ENCODE results near the gene MAPK12. TPM values are rescaled to one million over a fixed set of nuclear protein-coding genes. Genes with fewer than 3 reads are reported as not detected.

The MAPK12 gene
- total and polyA plus RNA-seq, 2 donors (not counting 3 experiments of a cell fraction or from before 2014, with no cell fraction given): 72.3 to 86.8 TPM

GRCh38 chr22:50213263-50213662 is 48.2 kb downstream of the MAPK12 start:
- no peak overlapping the region for H3K4me2 ChIP-seq (ENCODE audit: insufficient read depth, low read length)
- DNase-seq (ENCODE audit: low read depth, low spot score) (no peak), FAIRE-seq (no peak)
- H3K4me3 ChIP-seq (replicated peaks in 1 of 3; ENCODE audit: insufficient read depth in 1 of 3, low read depth in 1 of 3, low read length in 3 of 3): no peak overlapping the region
- intact Hi-C loops (cut with micrococcal nuclease) (no loop called here), dilution Hi-C loops (cut with MboI; ENCODE audit: extremely low pct_ligation_motif_present, low sequenced_read_pairs) (no loop called here)
- no peaks in the 10 kb centered on the region for H3K9me1 ChIP-seq (replicated peaks; ENCODE audit: control insufficient read depth, extremely low read depth, insufficient read depth, low read length)
- no TSS peak for BruUV-seq (replicated peaks)
- H3K4me1 ChIP-seq (ENCODE audit: control insufficient read depth, extremely low read depth, insufficient read depth, low read length): no peaks in the 10 kb centered on the region
- peaks cover 18 to 42% of the 10 kb centered on the region in 2 experiments for H3K36me3 ChIP-seq (ENCODE audit: control insufficient read depth in 2 of 2, extremely low read depth in 1 of 2, insufficient read depth in 2 of 2, low read length in 2 of 2)
- peaks cover 21% of the 10 kb centered on the region for H3K79me2 ChIP-seq (ENCODE audit: control insufficient read depth, insufficient read depth, low read length)
- no peaks in the 10 kb centered on the region for H3K27me3 ChIP-seq (ENCODE audit: control insufficient read depth in 2 of 2, insufficient read depth in 2 of 2, low read length in 2 of 2)
- ChIA-PET CTCF (no interaction called here), POLR2A (no interaction called here)
- no peak overlapping the region for H3K9ac ChIP-seq (replicated peaks; ENCODE audit: extremely low read depth, insufficient read depth, low read length)
- no peak overlapping the region for H2AFZ ChIP-seq (ENCODE audit: low read depth, low read length)
- H3K27ac ChIP-seq (ENCODE audit: insufficient read depth, low read depth, low read length): no peak overlapping the region
- TF ChIP-seq JUN (IDR thresholded peaks at IDR 0.05; ENCODE audit: borderline replicate concordance, insufficient read depth, insufficient read length, low read depth) (no peak), FOS (IDR thresholded peaks at IDR 0.05; ENCODE audit: borderline replicate concordance, insufficient read depth, low read length) (no peak)
- H3K9me3 ChIP-seq (replicated peaks; ENCODE audit: control insufficient read depth, insufficient read depth, low read length): no peaks in the 10 kb centered on the region
- no peaks in the 10 kb centered on the region for H4K20me1 ChIP-seq (replicated peaks; ENCODE audit: control insufficient read depth, extremely low read depth, insufficient read depth, low read length)

GRCh38 chr22:50211147-50211546 is 50.3 kb downstream of the MAPK12 start:
- no peak for FAIRE-seq
- Histone ChIP-seq H3K4me1 (ENCODE audit: control insufficient read depth, extremely low read depth, insufficient read depth, low read length) (peaks cover 13% of the 10 kb centered on the region), H3K4me3 (replicated peaks in 1 of 3; ENCODE audit: insufficient read depth in 1 of 3, low read depth in 1 of 3, low read length in 3 of 3) (no peak overlapping the region), H3K9ac (replicated peaks; ENCODE audit: extremely low read depth, insufficient read depth, low read length) (no peak overlapping the region), H3K79me2 (ENCODE audit: control insufficient read depth, insufficient read depth, low read length) (peaks cover 21% of the 10 kb centered on the region), H3K9me1 (replicated peaks; ENCODE audit: control insufficient read depth, extremely low read depth, insufficient read depth, low read length) (no peaks in the 10 kb centered on the region), H2AFZ (ENCODE audit: low read depth, low read length) (no peak overlapping the region), H3K9me3 (replicated peaks; ENCODE audit: control insufficient read depth, insufficient read depth, low read length) (no peaks in the 10 kb centered on the region), H3K4me2 (ENCODE audit: insufficient read depth, low read length) (no peak overlapping the region), H4K20me1 (replicated peaks; ENCODE audit: control insufficient read depth, extremely low read depth, insufficient read depth, low read length) (no peaks in the 10 kb centered on the region), H3K27me3 (ENCODE audit: control insufficient read depth in 2 of 2, insufficient read depth in 2 of 2, low read length in 2 of 2) (no peaks in the 10 kb centered on the region), H3K36me3 (ENCODE audit: control insufficient read depth in 2 of 2, extremely low read depth in 1 of 2, insufficient read depth in 2 of 2, low read length in 2 of 2) (peaks cover 6 to 24% of the 10 kb centered on the region in 2 experiments), H3K27ac (ENCODE audit: insufficient read depth, low read depth, low read length) (no peak overlapping the region)
- ChIA-PET CTCF (interaction anchor here (1.5 kb wide), 1 partner anchor 280 kb away, joined by 6 read pairs; no protein-coding TSS in a partner anchor), POLR2A (no interaction called here)
- TF ChIP-seq EZH2 (IDR thresholded peaks at IDR 0.05; ENCODE audit: borderline replicate concordance, low read depth, low read length, severe bottlenecking) (no peak), MAX (IDR thresholded peaks at IDR 0.05; ENCODE audit: insufficient read depth, insufficient read length) (no peak), POLR2A (IDR thresholded peaks at IDR 0.05; ENCODE audit: low read depth, low read length) (no peak), POLR2AphosphoS5 (IDR thresholded peaks at IDR 0.05; ENCODE audit: insufficient read depth, low read depth, low read length) (no peak), MYC (IDR thresholded peaks at IDR 0.05; ENCODE audit: low read depth, low read length) (no peak), CTCF (IDR thresholded peaks at IDR 0.05; ENCODE audit: extremely low read depth in 1 of 2, insufficient read depth in 1 of 2, low read depth in 1 of 2, low read length in 2 of 2) (no peak), JUN (IDR thresholded peaks at IDR 0.05; ENCODE audit: borderline replicate concordance, insufficient read depth, insufficient read length, low read depth) (no peak), GATA2 (IDR thresholded peaks at IDR 0.05; ENCODE audit: insufficient read depth, insufficient read length, low read depth, low read length) (no peak), FOS (IDR thresholded peaks at IDR 0.05; ENCODE audit: borderline replicate concordance, insufficient read depth, low read length) (no peak)
- DNase-seq (ENCODE audit: low read depth, low spot score): no peak
- no TSS peak for BruUV-seq (replicated peaks)
- dilution Hi-C loops (cut with MboI; ENCODE audit: extremely low pct_ligation_motif_present, low sequenced_read_pairs) (no loop called here), intact Hi-C loops (cut with micrococcal nuclease) (no loop called here)

Measured in endothelial cell of umbilical vein (primary cell).